Measurements from ENCODE around the gene KLK14. TPM values are rescaled to one million over a fixed set of nuclear protein-coding genes. Genes with fewer than 3 reads are reported as not detected.

The KLK14 gene
- total and polyA plus RNA-seq, 2 donors, result 0.09 to 1.2 TPM

DNA sequence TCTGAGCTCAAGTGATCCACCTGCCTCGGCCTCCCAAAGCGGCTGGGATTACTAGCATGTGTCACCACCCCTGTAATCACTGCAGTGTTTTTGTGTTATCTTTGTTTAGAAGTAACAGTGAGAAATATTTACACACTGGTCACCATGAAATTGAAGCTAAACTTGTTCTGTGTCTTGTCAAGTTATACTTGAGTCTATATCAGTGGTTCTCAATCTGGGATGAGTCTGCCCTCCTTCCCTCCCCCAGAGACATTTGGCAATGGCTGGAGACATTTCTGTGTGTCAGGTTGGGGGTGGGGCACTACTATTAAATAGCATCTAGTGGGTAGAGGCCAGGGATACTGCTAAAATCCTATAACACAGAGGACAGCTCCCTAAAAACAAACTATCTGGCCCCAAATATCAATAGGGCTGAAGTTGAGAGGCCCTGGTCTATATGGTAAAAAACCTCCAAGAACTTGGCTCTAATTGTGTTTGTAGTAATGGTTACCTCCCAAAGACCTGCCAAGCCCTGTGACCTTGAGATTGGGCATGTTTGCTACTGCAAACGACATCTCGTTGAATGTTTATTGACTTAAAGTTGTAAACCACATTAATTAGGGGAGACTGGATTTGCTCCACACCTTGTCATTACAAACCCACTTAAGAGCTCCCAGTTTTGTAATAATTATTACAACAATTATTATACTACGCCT, 18.6 kb upstream of the KLK14 start:
- Histone ChIP-seq H3K27me3 (ENCODE audit: control insufficient read depth in 2 of 2, insufficient read depth in 1 of 2, low read length in 1 of 2) (no peaks in the 10 kb centered on the region), H3K4me3 (ENCODE audit: low read length in 2 of 2) (no peak overlapping the region), H3K9me3 (ENCODE audit: control insufficient read depth in 2 of 2, insufficient read depth in 1 of 2, low read length in 1 of 2) (no peaks in the 10 kb centered on the region), H3K36me3 (ENCODE audit: control insufficient read depth in 2 of 2, insufficient read depth in 2 of 2, low read length in 1 of 2) (peaks cover 14 to 24% of the 10 kb centered on the region in 2 donors), H3K27ac (ENCODE audit: low read depth in 1 of 2, low read length in 1 of 2) (no peak overlapping the region), H3K4me1 (ENCODE audit: control insufficient read depth in 2 of 2, insufficient read depth in 2 of 2, low read length in 2 of 2) (no peaks in the 10 kb centered on the region)
- WGBS, result 94% methylated on average over 5 of the region's 5 CpGs
- DNase-seq (ENCODE audit: low read depth in 6 of 9, low spot score in 9 of 9), result no peak

DNA sequence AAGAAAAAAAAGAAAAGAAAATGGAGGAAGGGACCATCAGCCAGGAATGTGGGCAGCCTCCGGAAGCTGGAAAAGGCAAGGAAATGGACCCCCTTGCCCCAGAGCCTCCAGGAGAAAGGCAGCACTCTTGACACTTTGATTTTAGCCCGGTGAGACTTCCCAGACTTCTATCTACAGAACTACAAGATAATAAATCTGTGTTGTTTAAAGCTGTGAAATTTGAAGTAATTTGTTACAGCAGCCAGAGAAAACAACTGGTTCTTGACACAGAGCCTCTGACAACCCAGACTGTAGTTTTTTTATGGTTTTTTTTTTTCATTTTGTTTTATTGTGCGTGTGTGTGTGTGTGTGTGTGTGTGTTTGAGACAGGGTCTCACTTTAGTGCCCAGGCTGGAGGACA, 17.9 kb upstream of the KLK14 start:
- WGBS, result 92% methylated on average over 3 of the region's 3 CpGs
- DNase-seq (ENCODE audit: low read depth in 6 of 9, low spot score in 9 of 9), result no peak
- no peak overlapping the region for H3K27ac ChIP-seq (ENCODE audit: low read depth in 1 of 2, low read length in 1 of 2)
- H3K27me3 ChIP-seq (ENCODE audit: control insufficient read depth in 2 of 2, insufficient read depth in 1 of 2, low read length in 1 of 2), result no peaks in the 10 kb centered on the region
- no peak overlapping the region for H3K4me3 ChIP-seq (ENCODE audit: low read length in 2 of 2)
- no peaks in the 10 kb centered on the region for H3K9me3 ChIP-seq (ENCODE audit: control insufficient read depth in 2 of 2, insufficient read depth in 1 of 2, low read length in 1 of 2)
- H3K36me3 ChIP-seq (ENCODE audit: control insufficient read depth in 2 of 2, insufficient read depth in 2 of 2, low read length in 1 of 2), result peaks cover 14 to 24% of the 10 kb centered on the region in 2 donors
- H3K4me1 ChIP-seq (ENCODE audit: control insufficient read depth in 2 of 2, insufficient read depth in 2 of 2, low read length in 2 of 2), result no peaks in the 10 kb centered on the region

DNA sequence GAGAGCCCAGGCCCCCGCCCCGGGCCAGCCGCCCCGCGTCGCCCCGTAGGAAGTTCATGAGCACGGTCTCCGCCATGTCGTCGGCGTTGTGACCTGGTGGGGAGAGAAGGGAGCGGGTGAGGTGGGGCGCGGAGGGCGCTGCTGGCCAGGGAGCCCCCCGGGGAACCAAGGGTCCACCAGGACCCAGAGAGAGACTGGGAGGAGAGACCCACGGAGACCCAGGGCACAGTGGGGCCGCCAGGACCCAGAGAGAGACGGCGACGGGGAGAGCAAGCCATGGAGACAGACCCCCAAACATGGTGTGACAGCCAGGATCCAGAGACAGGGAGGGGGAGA, 16.3 kb upstream of the KLK14 start:
- no peaks in the 10 kb centered on the region for H3K27me3 ChIP-seq (ENCODE audit: control insufficient read depth in 2 of 2, insufficient read depth in 1 of 2, low read length in 1 of 2)
- H3K36me3 ChIP-seq (ENCODE audit: control insufficient read depth in 2 of 2, insufficient read depth in 2 of 2, low read length in 1 of 2), result peaks cover 14 to 19% of the 10 kb centered on the region in 2 donors
- H3K9me3 ChIP-seq (ENCODE audit: control insufficient read depth in 2 of 2, insufficient read depth in 1 of 2, low read length in 1 of 2), result no peaks in the 10 kb centered on the region
- no peak for DNase-seq (ENCODE audit: low read depth in 6 of 9, low spot score in 9 of 9)
- H3K4me1 ChIP-seq (ENCODE audit: control insufficient read depth in 2 of 2, insufficient read depth in 2 of 2, low read length in 2 of 2), result no peaks in the 10 kb centered on the region
- H3K4me3 ChIP-seq (ENCODE audit: low read length in 2 of 2), result peak overlapping the region in 1 of 2 donors; percentile 41
- 81% methylated on average over 22 of the region's 22 CpGs for WGBS
- no peak overlapping the region for H3K27ac ChIP-seq (ENCODE audit: low read depth in 1 of 2, low read length in 1 of 2)

DNA sequence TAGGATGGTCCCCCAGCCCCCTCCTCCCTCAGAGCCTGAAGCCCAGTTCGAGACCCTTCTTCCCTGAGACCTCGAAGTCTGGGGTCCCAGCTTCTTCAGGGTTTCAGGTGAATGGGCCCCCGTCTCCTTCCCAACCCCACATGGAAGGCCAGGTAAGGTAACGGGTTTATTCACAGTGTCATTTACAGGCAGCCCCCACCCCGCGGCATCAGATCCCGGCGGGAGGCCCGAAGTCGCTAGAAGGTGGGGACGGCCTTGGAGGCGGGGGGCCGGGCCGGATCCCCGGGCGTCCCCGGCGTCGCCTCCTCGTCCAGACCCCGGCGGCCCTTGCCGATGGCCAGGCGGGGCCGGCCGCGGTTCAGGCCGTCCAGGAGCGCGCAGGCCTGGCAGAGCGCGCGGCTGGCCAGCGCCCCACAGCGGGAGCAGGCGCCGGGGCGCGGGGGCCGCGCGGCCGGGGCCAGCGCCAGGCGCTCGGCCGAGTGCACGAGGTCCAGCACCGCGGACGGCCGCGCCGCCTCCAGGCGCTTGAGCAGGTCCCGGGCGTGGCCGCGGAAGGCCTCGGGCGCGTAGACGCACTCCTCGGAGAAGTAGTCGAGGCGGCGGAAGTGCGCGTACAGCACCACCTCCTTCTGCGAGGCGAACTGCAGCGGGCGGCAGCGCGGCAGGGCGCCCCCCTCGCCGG, 15.8 kb upstream of the KLK14 start:
- H3K4me3 ChIP-seq (ENCODE audit: low read length in 2 of 2), result peak overlapping the region in 1 of 2 donors; percentile 41
- H3K27ac ChIP-seq (ENCODE audit: low read depth in 1 of 2, low read length in 1 of 2), result no peak overlapping the region
- no peaks in the 10 kb centered on the region for H3K4me1 ChIP-seq (ENCODE audit: control insufficient read depth in 2 of 2, insufficient read depth in 2 of 2, low read length in 2 of 2)
- H3K27me3 ChIP-seq (ENCODE audit: control insufficient read depth in 2 of 2, insufficient read depth in 1 of 2, low read length in 1 of 2), result no peaks in the 10 kb centered on the region
- 78% methylated on average over 78 of the region's 78 CpGs for WGBS
- no peaks in the 10 kb centered on the region for H3K9me3 ChIP-seq (ENCODE audit: control insufficient read depth in 2 of 2, insufficient read depth in 1 of 2, low read length in 1 of 2)
- peak in 2 of 9 donors; percentile 16 to 21 for DNase-seq (ENCODE audit: low read depth in 6 of 9, low spot score in 9 of 9)
- H3K36me3 ChIP-seq (ENCODE audit: control insufficient read depth in 2 of 2, insufficient read depth in 2 of 2, low read length in 1 of 2), result peaks cover 14% of the 10 kb centered on the region in 2 donors

DNA sequence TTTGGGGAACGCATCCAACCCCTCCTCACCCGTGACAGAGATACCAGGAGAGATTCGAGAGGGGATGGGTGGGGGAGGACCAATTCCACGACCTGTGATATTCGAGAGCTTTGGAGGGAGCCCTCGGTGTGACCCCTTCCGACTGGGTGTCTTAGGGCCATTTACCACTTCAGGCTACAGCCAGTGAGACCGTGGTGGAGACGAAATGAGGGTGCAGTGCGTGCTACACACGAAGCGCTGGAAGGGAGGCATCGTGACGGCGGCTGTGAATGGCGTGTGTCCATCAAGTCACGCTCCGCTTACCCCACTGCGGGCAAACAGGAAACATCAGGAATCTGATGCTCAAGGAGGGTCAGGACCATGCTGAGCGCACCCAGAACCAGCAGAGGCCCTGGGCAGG, 15.1 kb upstream of the KLK14 start:
- Histone ChIP-seq H3K36me3 (ENCODE audit: control insufficient read depth in 2 of 2, insufficient read depth in 2 of 2, low read length in 1 of 2) (peaks cover 11 to 14% of the 10 kb centered on the region in 2 donors), H3K27me3 (ENCODE audit: control insufficient read depth in 2 of 2, insufficient read depth in 1 of 2, low read length in 1 of 2) (no peaks in the 10 kb centered on the region), H3K4me1 (ENCODE audit: control insufficient read depth in 2 of 2, insufficient read depth in 2 of 2, low read length in 2 of 2) (no peaks in the 10 kb centered on the region), H3K27ac (ENCODE audit: low read depth in 1 of 2, low read length in 1 of 2) (no peak overlapping the region), H3K9me3 (ENCODE audit: control insufficient read depth in 2 of 2, insufficient read depth in 1 of 2, low read length in 1 of 2) (no peaks in the 10 kb centered on the region), H3K4me3 (ENCODE audit: low read length in 2 of 2) (no peak overlapping the region)
- DNase-seq (ENCODE audit: low read depth in 6 of 9, low spot score in 9 of 9), result no peak
- WGBS, result 89% methylated on average over 20 of the region's 20 CpGs

DNA sequence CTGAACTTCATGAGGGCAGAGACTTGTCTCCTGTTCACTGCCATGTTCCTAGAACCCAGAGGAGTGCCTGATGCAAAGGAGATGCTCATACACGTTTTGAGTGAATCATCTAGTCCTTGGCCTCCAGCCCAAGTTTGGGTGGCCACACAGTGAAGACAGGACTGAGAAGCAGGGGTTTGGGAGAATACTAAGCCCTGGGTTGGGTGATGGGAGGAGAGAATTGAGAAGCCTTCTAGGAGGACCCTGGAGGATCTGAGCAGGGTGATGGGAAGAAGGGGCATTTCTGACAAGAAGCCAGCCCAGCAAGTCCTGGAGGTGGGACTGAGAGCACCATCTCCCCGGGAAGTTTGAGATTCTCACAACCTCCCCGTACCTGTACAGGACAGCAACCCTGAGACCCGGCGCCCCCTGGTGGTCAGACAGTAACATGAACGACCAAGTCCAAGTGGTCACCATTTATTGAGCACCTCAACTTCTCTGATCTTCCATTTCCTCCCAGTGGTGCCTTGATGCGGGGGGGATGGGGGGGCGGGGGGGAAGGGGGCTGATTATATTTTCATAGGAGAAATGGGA, 14.6 kb upstream of the KLK14 start:
- WGBS, result 23% methylated on average over 8 of the region's 8 CpGs
- Histone ChIP-seq H3K9me3 (ENCODE audit: control insufficient read depth in 2 of 2, insufficient read depth in 1 of 2, low read length in 1 of 2) (no peaks in the 10 kb centered on the region), H3K4me3 (ENCODE audit: low read length in 2 of 2) (no peak overlapping the region), H3K4me1 (ENCODE audit: control insufficient read depth in 2 of 2, insufficient read depth in 2 of 2, low read length in 2 of 2) (no peaks in the 10 kb centered on the region), H3K27ac (ENCODE audit: low read depth in 1 of 2, low read length in 1 of 2) (no peak overlapping the region), H3K36me3 (ENCODE audit: control insufficient read depth in 2 of 2, insufficient read depth in 2 of 2, low read length in 1 of 2) (peaks cover 6 to 9% of the 10 kb centered on the region in 2 donors), H3K27me3 (ENCODE audit: control insufficient read depth in 2 of 2, insufficient read depth in 1 of 2, low read length in 1 of 2) (no peaks in the 10 kb centered on the region)
- peak in 3 of 9 donors; percentile 24 to 41 (median 40) for DNase-seq (ENCODE audit: low read depth in 6 of 9, low spot score in 9 of 9)

DNA sequence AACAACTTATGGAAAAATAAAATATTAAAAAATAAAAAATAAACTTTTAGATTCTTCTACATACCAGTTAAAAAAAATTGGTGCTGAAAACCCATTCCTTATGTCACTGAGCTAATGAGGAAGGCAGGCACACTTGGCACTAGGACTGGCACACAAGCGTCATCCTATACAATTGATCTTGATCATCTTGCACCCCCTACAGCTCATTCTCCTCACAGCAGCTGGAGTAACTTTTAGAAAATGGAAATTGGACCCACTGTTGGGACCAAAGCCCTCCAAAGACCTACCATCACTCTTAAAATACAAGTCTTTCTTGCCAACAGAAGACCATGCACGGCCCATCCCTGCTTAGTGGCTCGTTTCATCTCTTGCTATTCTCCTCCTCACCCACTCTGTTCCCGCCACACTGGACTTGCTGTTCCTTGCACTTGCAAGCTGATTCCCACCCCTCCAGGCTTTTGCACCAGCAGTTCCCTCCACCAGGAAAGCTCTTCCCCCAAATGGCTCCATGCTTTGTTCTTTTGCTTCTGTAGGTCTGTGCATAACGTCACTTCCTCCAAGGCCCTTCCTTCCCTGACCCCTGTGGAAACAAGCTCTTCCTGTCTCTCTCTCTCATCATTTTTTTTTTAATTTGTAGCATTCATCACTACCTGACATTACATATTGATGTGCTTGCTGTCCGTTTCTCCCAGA, 13.9 kb upstream of the KLK14 start:
- no peaks in the 10 kb centered on the region for H3K9me3 ChIP-seq (ENCODE audit: control insufficient read depth in 2 of 2, insufficient read depth in 1 of 2, low read length in 1 of 2)
- 87% methylated on average over 6 of the region's 6 CpGs for WGBS
- no peaks in the 10 kb centered on the region for H3K4me1 ChIP-seq (ENCODE audit: control insufficient read depth in 2 of 2, insufficient read depth in 2 of 2, low read length in 2 of 2)
- no peak overlapping the region for H3K27ac ChIP-seq (ENCODE audit: low read depth in 1 of 2, low read length in 1 of 2)
- peaks cover 5 to 7% of the 10 kb centered on the region in 2 donors for H3K36me3 ChIP-seq (ENCODE audit: control insufficient read depth in 2 of 2, insufficient read depth in 2 of 2, low read length in 1 of 2)
- H3K4me3 ChIP-seq (ENCODE audit: low read length in 2 of 2), result no peak overlapping the region
- H3K27me3 ChIP-seq (ENCODE audit: control insufficient read depth in 2 of 2, insufficient read depth in 1 of 2, low read length in 1 of 2), result no peaks in the 10 kb centered on the region
- DNase-seq (ENCODE audit: low read depth in 6 of 9, low spot score in 9 of 9), result no peak

DNA sequence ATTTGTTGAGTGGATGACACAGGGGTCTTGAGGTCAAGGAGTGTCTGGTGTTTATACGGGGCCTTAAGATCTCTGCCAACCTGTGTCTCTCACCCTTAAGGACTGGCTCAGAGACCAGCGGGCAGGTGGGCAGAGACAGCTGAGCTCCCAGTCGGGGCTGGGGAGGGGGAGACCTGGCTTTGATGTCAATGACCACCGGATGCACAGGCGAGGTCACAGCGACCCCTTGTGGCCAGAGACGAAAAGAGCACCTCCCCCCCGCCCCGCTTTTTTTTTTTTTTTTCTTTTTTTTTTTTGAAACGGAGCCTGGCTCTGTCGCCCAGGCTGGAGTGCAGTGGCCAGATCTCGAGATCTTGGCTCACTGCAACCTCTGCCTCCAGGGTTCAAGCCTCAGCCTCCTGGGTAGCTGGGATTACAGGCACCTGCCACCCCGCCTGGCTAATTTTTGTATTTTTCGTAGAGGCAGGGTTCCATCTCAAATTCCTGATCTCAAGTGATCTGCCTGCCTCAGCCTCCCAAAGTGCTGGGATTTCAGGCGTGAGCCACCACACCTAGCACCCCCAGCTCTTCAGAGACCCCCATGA, 12.1 kb upstream of the KLK14 start:
- no peak overlapping the region for H3K4me3 ChIP-seq (ENCODE audit: low read length in 2 of 2)
- H3K4me1 ChIP-seq (ENCODE audit: control insufficient read depth in 2 of 2, insufficient read depth in 2 of 2, low read length in 2 of 2), result no peaks in the 10 kb centered on the region
- peak in 1 of 9 donors; percentile 21 for DNase-seq (ENCODE audit: low read depth in 6 of 9, low spot score in 9 of 9)
- no peak overlapping the region for H3K27ac ChIP-seq (ENCODE audit: low read depth in 1 of 2, low read length in 1 of 2)
- no peaks in the 10 kb centered on the region for H3K9me3 ChIP-seq (ENCODE audit: control insufficient read depth in 2 of 2, insufficient read depth in 1 of 2, low read length in 1 of 2)
- peaks cover under 1 to 3% of the 10 kb centered on the region in 2 donors for H3K36me3 ChIP-seq (ENCODE audit: control insufficient read depth in 2 of 2, insufficient read depth in 2 of 2, low read length in 1 of 2)
- H3K27me3 ChIP-seq (ENCODE audit: control insufficient read depth in 2 of 2, insufficient read depth in 1 of 2, low read length in 1 of 2), result no peaks in the 10 kb centered on the region
- WGBS, result 51% methylated on average over 15 of the region's 15 CpGs

All from thymus (tissue), 11 donors.